Liver (tissue), 9 donors: ENCODE data around the gene TERB1. TPM values are rescaled to one million over a fixed set of nuclear protein-coding genes. Genes with fewer than 3 reads are reported as not detected.

Experiments used
- DNase-seq: peaks from one replicate; pipeline ENCODE4 v3.0.0-alpha.2; 2017; ENCODE audit warnings: low spot score
- H3K27ac ChIP-seq, 2 donors: one replicate each; pipeline ENCODE4 v1.7.0; 2013; ENCODE audit warnings: inconsistent platforms in 2 of 2, low read length in 2 of 2, control low read depth in 1 of 2, low read depth in 1 of 2, mild to moderate bottlenecking in 1 of 2
- H3K27me3 ChIP-seq, 4 donors: one replicate each; pipeline versions ENCODE4 v1.6.1 to v1.7.0; 2013; ENCODE audit warnings: low read length in 3 of 4, inconsistent platforms in 1 of 4, mild to moderate bottlenecking in 1 of 4, moderate library complexity in 1 of 4; ENCODE audit not compliant: control insufficient read depth in 4 of 4, insufficient read depth in 4 of 4
- H3K36me3 ChIP-seq, 4 donors: one replicate each; pipeline versions ENCODE4 v1.6.1 to v1.7.0; 2013; ENCODE audit warnings: low read length in 3 of 4, mild to moderate bottlenecking in 3 of 4, low read depth in 1 of 4, moderate library complexity in 1 of 4; ENCODE audit not compliant: control insufficient read depth in 4 of 4, insufficient read depth in 3 of 4
- H3K4me1 ChIP-seq, 4 donors: one replicate each; pipeline versions ENCODE4 v1.6.1 to v1.7.0; 2013; ENCODE audit warnings: low read length in 3 of 4, mild to moderate bottlenecking in 3 of 4, moderate library complexity in 1 of 4; ENCODE audit not compliant: control insufficient read depth in 4 of 4, insufficient read depth in 4 of 4
- H3K4me3 ChIP-seq, 3 donors: one replicate each; pipeline versions ENCODE4 v1.6.1 to v1.7.0; 2013; ENCODE audit warnings: low read length in 3 of 3, control low read depth in 1 of 3, low read depth in 1 of 3, mild to moderate bottlenecking in 1 of 3
- H3K9ac ChIP-seq, 2 donors: one replicate each; pipeline ENCODE4 v1.7.0; 2013; ENCODE audit warnings: low read length in 2 of 2, mild to moderate bottlenecking in 2 of 2, moderate library complexity in 2 of 2, control low read depth in 1 of 2, low read depth in 1 of 2
- H3K9me3 ChIP-seq, 4 donors: one replicate each; pipeline versions ENCODE4 v1.6.1 to v1.7.0; 2013; ENCODE audit warnings: low read length in 3 of 4; ENCODE audit not compliant: control insufficient read depth in 4 of 4
- EGR1 ChIP-seq, 2 donors: IDR thresholded peaks; 2 replicates each; pipeline ENCODE4 v1.6.1; 2016 to 2018; ENCODE audit warnings: antibody characterized with exemption in 2 of 2, low read depth in 2 of 2
- FOXA1 ChIP-seq: IDR thresholded peaks from 2 replicates; pipeline ENCODE4 v1.6.1; 2016; ENCODE audit warnings: antibody characterized with exemption
- HNF4A ChIP-seq, 2 donors: conservative IDR thresholded peaks; 2 replicates each; pipeline ENCODE4 v1.6.1; 2016; ENCODE audit warnings: antibody characterized with exemption in 2 of 2, mild to moderate bottlenecking in 2 of 2
- HNF4G ChIP-seq: IDR thresholded peaks from 2 replicates; pipeline ENCODE4 v1.6.1; 2016; ENCODE audit warnings: antibody characterized with exemption
- JUND ChIP-seq, 2 donors: IDR thresholded peaks; 2 replicates each; pipeline ENCODE4 v1.6.1; 2016; ENCODE audit warnings: antibody characterized with exemption in 2 of 2
- NR2F2 ChIP-seq: IDR thresholded peaks from 2 replicates; pipeline ENCODE4 v1.6.1; 2016; ENCODE audit warnings: antibody characterized with exemption
- SP1 ChIP-seq: IDR thresholded peaks from 2 replicates; pipeline ENCODE4 v1.6.1; 2018; ENCODE audit warnings: antibody characterized with exemption, mild to moderate bottlenecking
- TAF1 ChIP-seq: conservative IDR thresholded peaks from 2 replicates; pipeline ENCODE4 v1.6.1; 2016; ENCODE audit warnings: antibody characterized with exemption, mild to moderate bottlenecking
- YY1 ChIP-seq: IDR thresholded peaks from 2 replicates; pipeline ENCODE4 v1.6.1; 2016; ENCODE audit warnings: antibody characterized with exemption, mild to moderate bottlenecking
- WGBS: extraction: QIAGEN DNeasy Blood & Tissue Kit; methylation state at CpG from one replicate; pipeline ENCODE4 v1.1.7; 2013; 5-methylcytosine and 5-hydroxymethylcytosine counted together
- polyA plus RNA-seq, 2 donors: library from polyadenylated mRNA; stranded (reverse) in 1 of 2; unstranded in 1 of 2; fragments of 200-250 nt in 1 of 2; fragments of >200 nt in 1 of 2; fragmentation: Nextera tagmentation in 1 of 2; extraction: Ambion mirVana in 1 of 2; gene quantifications; one replicate each; pipeline versions ENCODE4 v1.2.1 to v1.2.3, GENCODE V29; 2013 to 2015
- total RNA-seq, 2 donors: library from RNA; depleted of rRNA; stranded (reverse); fragments of >200 nt; gene quantifications; one replicate each; pipeline ENCODE4 v1.2.3, GENCODE V29; 2014
- TF ChIP-seq, protein P1 (sequence below): IDR thresholded peaks from 2 replicates; pipeline ENCODE4 v1.6.1; 2016; ENCODE audit warnings: antibody characterized with exemption
- TF ChIP-seq, protein P2 (sequence below): fragments of 150-350 bp; IDR thresholded peaks from 2 replicates; pipeline ENCODE4 v1.5.1; 2017; ENCODE audit warnings: improper control_type of control experiment, low read depth, low read length; ENCODE audit not compliant: missing input control
- TF ChIP-seq, protein P3 (sequence below): IDR thresholded peaks from 2 replicates; pipeline ENCODE4 v1.6.1; 2016; ENCODE audit warnings: antibody characterized with exemption
- donor health status: healthy.
- donor health status: healthy.
- donor health status: healthy.
- donor health status: healthy.
- donor health status: healthy.

The TERB1 gene
- total and polyA plus RNA-seq, 4 donors, result 0.08 to 0.17 TPM; not detected in 2

DNA sequence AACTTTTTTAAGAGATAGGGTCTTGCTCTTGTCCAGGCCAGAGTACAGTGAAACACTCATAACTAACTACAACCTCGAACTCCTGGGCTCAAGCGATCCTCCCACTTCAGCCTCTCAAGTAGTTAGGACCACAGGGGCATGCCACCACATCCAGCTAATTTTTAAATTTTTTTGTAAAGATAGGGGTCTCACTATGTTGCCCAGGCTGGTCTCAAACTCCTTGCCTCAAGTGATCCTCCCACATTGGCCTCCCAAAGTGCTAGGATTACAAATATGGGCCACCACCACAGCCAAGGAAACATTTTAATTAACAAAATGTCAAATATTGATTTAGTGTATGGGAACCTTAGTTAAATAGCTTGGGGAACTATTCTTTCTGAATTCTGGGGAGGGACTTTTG is 47.2 kb downstream of the TERB1 start (continued):
- TF ChIP-seq, protein P1, sequence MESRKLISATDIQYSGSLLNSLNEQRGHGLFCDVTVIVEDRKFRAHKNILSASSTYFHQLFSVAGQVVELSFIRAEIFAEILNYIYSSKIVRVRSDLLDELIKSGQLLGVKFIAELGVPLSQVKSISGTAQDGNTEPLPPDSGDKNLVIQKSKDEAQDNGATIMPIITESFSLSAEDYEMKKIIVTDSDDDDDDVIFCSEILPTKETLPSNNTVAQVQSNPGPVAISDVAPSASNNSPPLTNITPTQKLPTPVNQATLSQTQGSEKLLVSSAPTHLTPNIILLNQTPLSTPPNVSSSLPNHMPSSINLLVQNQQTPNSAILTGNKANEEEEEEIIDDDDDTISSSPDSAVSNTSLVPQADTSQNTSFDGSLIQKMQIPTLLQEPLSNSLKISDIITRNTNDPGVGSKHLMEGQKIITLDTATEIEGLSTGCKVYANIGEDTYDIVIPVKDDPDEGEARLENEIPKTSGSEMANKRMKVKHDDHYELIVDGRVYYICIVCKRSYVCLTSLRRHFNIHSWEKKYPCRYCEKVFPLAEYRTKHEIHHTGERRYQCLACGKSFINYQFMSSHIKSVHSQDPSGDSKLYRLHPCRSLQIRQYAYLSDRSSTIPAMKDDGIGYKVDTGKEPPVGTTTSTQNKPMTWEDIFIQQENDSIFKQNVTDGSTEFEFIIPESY, result no peak
- no peak for TF ChIP-seq SP1
- TF ChIP-seq NR2F2, result no peak
- TF ChIP-seq JUND (IDR thresholded peaks at IDR 0.05), result no peak
- no peak for TF ChIP-seq FOXA1
- no peak for TF ChIP-seq HNF4G
- TF ChIP-seq EGR1 (IDR thresholded peaks at IDR 0.05; ENCODE audit: low read depth in 2 of 2), result no peak

DNA sequence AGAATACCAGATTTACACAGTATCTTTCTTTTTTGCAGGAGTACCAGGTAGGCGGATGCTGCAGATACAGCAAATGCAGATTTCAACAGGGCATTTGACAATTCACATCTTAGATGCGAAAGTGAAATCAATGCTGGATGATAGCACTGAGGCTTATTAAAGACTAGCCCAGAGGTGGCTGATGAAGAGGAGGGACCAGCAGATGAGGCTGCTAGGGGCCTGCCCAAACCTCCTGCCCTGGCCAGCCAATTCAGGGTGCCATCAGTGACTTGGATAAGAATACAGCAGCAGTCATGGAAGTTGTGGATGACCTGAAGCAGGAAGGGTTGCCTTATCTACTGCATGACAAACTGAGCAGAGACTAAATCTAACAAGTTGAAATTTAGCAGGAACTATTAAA is 48.4 kb downstream of the TERB1 start:
- Histone ChIP-seq H3K9me3 (no peaks in the 10 kb centered on the region), H3K27ac (no peak overlapping the region), H3K36me3 (peaks cover 0 to 12% (median 10%) of the 10 kb centered on the region in 4 donors), H3K4me1 (peaks cover 4 to 26% (median 18%) of the 10 kb centered on the region in 4 donors), H3K27me3 (no peaks in the 10 kb centered on the region), H3K9ac (no peak overlapping the region), H3K4me3 (no peak overlapping the region)
- no peak for TF ChIP-seq TAF1
- TF ChIP-seq NR2F2, result no peak
- no peak for TF ChIP-seq HNF4G
- TF ChIP-seq, protein P2, sequence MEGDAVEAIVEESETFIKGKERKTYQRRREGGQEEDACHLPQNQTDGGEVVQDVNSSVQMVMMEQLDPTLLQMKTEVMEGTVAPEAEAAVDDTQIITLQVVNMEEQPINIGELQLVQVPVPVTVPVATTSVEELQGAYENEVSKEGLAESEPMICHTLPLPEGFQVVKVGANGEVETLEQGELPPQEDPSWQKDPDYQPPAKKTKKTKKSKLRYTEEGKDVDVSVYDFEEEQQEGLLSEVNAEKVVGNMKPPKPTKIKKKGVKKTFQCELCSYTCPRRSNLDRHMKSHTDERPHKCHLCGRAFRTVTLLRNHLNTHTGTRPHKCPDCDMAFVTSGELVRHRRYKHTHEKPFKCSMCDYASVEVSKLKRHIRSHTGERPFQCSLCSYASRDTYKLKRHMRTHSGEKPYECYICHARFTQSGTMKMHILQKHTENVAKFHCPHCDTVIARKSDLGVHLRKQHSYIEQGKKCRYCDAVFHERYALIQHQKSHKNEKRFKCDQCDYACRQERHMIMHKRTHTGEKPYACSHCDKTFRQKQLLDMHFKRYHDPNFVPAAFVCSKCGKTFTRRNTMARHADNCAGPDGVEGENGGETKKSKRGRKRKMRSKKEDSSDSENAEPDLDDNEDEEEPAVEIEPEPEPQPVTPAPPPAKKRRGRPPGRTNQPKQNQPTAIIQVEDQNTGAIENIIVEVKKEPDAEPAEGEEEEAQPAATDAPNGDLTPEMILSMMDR, result no peak
- TF ChIP-seq, protein P3, sequence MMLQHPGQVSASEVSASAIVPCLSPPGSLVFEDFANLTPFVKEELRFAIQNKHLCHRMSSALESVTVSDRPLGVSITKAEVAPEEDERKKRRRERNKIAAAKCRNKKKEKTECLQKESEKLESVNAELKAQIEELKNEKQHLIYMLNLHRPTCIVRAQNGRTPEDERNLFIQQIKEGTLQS, result no peak
- no peak for TF ChIP-seq JUND (IDR thresholded peaks at IDR 0.05)
- TF ChIP-seq YY1, result no peak
- no peak for TF ChIP-seq HNF4A (conservative IDR thresholded peaks at IDR 0.05)
- 97% methylated on average over 2 of the region's 2 CpGs for WGBS
- no peak for DNase-seq

DNA sequence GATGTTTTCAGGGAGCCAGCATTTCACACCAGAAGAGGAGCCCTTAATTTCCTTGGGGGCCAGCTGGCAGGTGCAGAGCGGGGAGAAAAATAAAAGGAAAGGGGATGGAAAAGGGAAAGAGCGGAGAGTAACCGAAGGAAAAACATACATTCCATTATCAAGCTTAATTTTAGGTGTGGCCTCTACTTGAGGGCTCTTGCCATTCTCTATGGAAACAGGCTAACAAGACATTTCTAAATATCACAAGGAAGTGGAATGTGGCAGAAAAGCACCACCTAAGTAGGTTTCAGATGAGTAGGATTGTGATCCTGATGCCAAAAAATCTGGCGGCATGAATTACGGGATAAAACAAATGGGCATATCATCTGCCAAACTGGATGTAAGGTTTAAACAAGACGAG is 49.0 kb downstream of the TERB1 start:
- WGBS, result 94% methylated on average over 6 of the region's 6 CpGs
- Histone ChIP-seq H3K9ac (no peak overlapping the region), H3K9me3 (no peaks in the 10 kb centered on the region), H3K27me3 (no peaks in the 10 kb centered on the region), H3K27ac (no peak overlapping the region), H3K36me3 (peaks cover 0 to 17% (median 10%) of the 10 kb centered on the region in 4 donors), H3K4me3 (no peak overlapping the region), H3K4me1 (peaks cover 4 to 26% (median 18%) of the 10 kb centered on the region in 4 donors)
- TF ChIP-seq HNF4A (conservative IDR thresholded peaks at IDR 0.05) (no peak), HNF4G (no peak)
- TF ChIP-seq, protein P2, result no peak
- DNase-seq, result no peak
